Fibroblast of lung (primary cell): ENCODE results near the gene CFAP107. TPM values are rescaled to one million over a fixed set of nuclear protein-coding genes. Genes with fewer than 3 reads are reported as not detected.

ENCODE experiments used
- DNase-seq, 2 donors: peaks; one replicate each; pipeline versions ENCODE4 v3.0.0 to v3.0.0-alpha.2; 2010; ENCODE audit warnings: low read depth in 2 of 2
- H2AFZ ChIP-seq: 2 replicates; pipeline ENCODE4 v1.5.1; 2012; ENCODE audit warnings: low read length, control low read depth, inconsistent platforms
- H3K27ac ChIP-seq: 2 replicates; pipeline ENCODE4 v1.5.1; 2011; ENCODE audit warnings: low read length, control low read depth; ENCODE audit not compliant: insufficient read depth
- H3K27me3 ChIP-seq: 2 replicates; pipeline ENCODE4 v1.5.1; 2011; ENCODE audit warnings: mild to moderate bottlenecking, low read length; ENCODE audit not compliant: control insufficient read depth, insufficient read depth
- H3K36me3 ChIP-seq: 2 replicates; pipeline ENCODE4 v1.5.1; 2011; ENCODE audit warnings: low read length; ENCODE audit not compliant: control insufficient read depth, insufficient read depth
- H3K4me1 ChIP-seq: 2 replicates; pipeline ENCODE4 v1.5.1; 2011; ENCODE audit warnings: low read length; ENCODE audit not compliant: control insufficient read depth, insufficient read depth; ENCODE audit errors: extremely low read depth
- H3K4me2 ChIP-seq: 2 replicates; pipeline ENCODE4 v1.5.1; 2011; ENCODE audit warnings: low read length, control low read depth; ENCODE audit not compliant: insufficient read depth; ENCODE audit errors: extremely low read depth
- H3K4me3 ChIP-seq, 4 experiments: fragments of 200-600 bp in 1 of 4; sonication (generic) in 1 of 4; replicated peaks in 1 of 4; 2 replicates each; pipeline ENCODE4 v1.5.1; 2011 to 2016; ENCODE audit warnings: low read length in 4 of 4, low read depth in 3 of 4, mild to moderate bottlenecking in 3 of 4, control low read depth in 2 of 4, inconsistent platforms in 1 of 4, mixed read lengths in 1 of 4; ENCODE audit not compliant: insufficient read depth in 1 of 4; ENCODE audit errors: control extremely low read depth in 1 of 4
- H3K79me2 ChIP-seq: 2 replicates; pipeline ENCODE4 v1.5.1; 2012; ENCODE audit warnings: mild to moderate bottlenecking, low read length, inconsistent platforms; ENCODE audit not compliant: control insufficient read depth, insufficient read depth
- H3K9ac ChIP-seq: 2 replicates; pipeline ENCODE4 v1.5.1; 2011; ENCODE audit warnings: mild to moderate bottlenecking, low read length, control low read depth; ENCODE audit not compliant: insufficient read depth
- H3K9me3 ChIP-seq: 2 replicates; pipeline ENCODE4 v1.5.1; 2012; ENCODE audit warnings: low read depth, low read length; ENCODE audit not compliant: control insufficient read depth, insufficient read depth
- H4K20me1 ChIP-seq: 2 replicates; pipeline ENCODE4 v1.5.1; 2011; ENCODE audit warnings: low read length; ENCODE audit not compliant: control insufficient read depth, insufficient read depth; ENCODE audit errors: extremely low read depth
- EZH2 ChIP-seq: IDR thresholded peaks from 2 replicates; pipeline ENCODE4 v1.5.1; 2012; ENCODE audit warnings: low read length, control low read depth, mild to moderate bottlenecking; ENCODE audit errors: missing control alignments
- polyA minus RNA-seq: library from RNA; depleted of rRNA, polyadenylated mRNA; stranded (reverse); fragments of >200 nt; gene quantifications from 2 replicates; pipeline ENCODE4 v1.2.3, GENCODE V29; 2011; ENCODE audit warnings: low replicate concordance
- polyA plus RNA-seq, 2 donors: library from polyadenylated mRNA; depleted of rRNA in 1 of 2; stranded (reverse) in 1 of 2; unstranded in 1 of 2; fragments of >200 nt; gene quantifications; 2 replicates each; pipeline ENCODE4 v1.2.1, GENCODE V29; 2011 to 2012; ENCODE audit warnings: missing spikeins in 1 of 2
- total RNA-seq: library from RNA; depleted of rRNA; stranded (reverse); fragments of >200 nt; gene quantifications from 2 replicates; pipeline ENCODE4 v1.2.1, GENCODE V29; 2014
- TF ChIP-seq, protein P1 (sequence below), 2 donors: IDR thresholded peaks in 1 of 2; conservative IDR thresholded peaks in 1 of 2; 1 replicate in 1 of 2; 2 replicates in 1 of 2; pipeline ENCODE4 v1.5.1; 2011 to 2012; ENCODE audit warnings: low read length in 2 of 2, control low read depth in 1 of 2, inconsistent platforms in 1 of 2, low read depth in 1 of 2, mild to moderate bottlenecking in 1 of 2

Gene CFAP107, protein sequence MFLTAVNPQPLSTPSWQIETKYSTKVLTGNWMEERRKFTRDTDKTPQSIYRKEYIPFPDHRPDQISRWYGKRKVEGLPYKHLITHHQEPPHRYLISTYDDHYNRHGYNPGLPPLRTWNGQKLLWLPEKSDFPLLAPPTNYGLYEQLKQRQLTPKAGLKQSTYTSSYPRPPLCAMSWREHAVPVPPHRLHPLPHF
- total RNA-seq = under 0.01 TPM in 1 of 2 replicates, not detected in the other
- polyA plus RNA-seq = not detected in 2 replicates
- not detected in 2 replicates for polyA plus RNA-seq (2012)
- polyA minus RNA-seq = not detected in 2 replicates

DNA sequence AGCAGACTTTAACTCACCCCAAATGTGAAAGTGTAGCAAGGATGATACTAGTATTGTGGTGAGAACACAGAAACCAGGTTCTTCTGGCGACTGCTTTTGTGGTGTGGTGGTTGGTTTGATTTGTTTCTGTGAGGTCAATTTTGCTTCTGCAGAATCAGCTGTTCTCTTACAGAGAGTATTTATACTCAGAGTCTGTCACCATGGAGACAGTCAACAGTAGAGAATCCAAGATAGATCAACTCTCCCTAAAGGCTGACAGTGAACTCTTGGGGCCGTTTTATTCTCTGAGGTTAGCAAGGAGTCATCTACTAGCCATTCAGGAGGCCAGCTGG is at the start of gene CFAP107:
TSS of gene CFAP107 (plus strand) at position 209 of the 332 bp plus-strand sequence. CDS start 231 bp downstream, outside the sequence.
- Histone ChIP-seq H2AFZ (no peak within 1 kb of the TSS), H3K79me2 (no peaks in the 10 kb centered on the region), H3K4me3 (no peak within 1 kb of the TSS), H3K36me3 (no peaks in the 10 kb centered on the region), H3K9ac (no peak within 1 kb of the TSS), H3K27me3 (no peaks in the 10 kb centered on the region), H4K20me1 (no peaks in the 10 kb centered on the region), H3K9me3 (no peaks in the 10 kb centered on the region), H3K4me1 (no peaks in the 10 kb centered on the region), H3K4me2 (no peak within 1 kb of the TSS), H3K27ac (no peak within 1 kb of the TSS)
- no peak for TF ChIP-seq EZH2
- TF ChIP-seq, protein P1, sequence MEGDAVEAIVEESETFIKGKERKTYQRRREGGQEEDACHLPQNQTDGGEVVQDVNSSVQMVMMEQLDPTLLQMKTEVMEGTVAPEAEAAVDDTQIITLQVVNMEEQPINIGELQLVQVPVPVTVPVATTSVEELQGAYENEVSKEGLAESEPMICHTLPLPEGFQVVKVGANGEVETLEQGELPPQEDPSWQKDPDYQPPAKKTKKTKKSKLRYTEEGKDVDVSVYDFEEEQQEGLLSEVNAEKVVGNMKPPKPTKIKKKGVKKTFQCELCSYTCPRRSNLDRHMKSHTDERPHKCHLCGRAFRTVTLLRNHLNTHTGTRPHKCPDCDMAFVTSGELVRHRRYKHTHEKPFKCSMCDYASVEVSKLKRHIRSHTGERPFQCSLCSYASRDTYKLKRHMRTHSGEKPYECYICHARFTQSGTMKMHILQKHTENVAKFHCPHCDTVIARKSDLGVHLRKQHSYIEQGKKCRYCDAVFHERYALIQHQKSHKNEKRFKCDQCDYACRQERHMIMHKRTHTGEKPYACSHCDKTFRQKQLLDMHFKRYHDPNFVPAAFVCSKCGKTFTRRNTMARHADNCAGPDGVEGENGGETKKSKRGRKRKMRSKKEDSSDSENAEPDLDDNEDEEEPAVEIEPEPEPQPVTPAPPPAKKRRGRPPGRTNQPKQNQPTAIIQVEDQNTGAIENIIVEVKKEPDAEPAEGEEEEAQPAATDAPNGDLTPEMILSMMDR (conservative IDR thresholded peaks at IDR 0.05 in 1 of 2, IDR thresholded peaks at IDR 0.05 in 1 of 2; ENCODE audit: low read depth in 1 of 2, low read length in 2 of 2) = no peak
- no peak for DNase-seq

DNA sequence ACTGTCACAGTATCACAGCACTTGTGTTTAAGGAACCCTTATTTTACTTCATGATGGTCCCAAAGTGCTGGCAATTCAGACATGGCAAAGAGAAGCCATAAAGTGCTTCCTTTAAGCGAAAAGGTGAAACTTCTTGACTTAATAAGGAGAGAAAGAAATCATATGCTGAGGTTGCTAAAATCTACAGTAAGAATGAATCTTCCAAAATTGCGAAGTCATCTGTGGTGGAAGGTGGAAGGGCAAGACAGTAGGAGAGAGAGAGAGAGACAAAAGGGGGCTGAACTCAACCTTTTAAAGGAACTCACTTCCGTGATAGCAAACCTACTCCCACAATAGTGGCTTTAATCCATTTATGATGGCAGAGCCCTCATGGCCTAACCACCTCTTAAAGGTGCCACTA is 49.3 kb upstream of the CFAP107 start:
- no peak for DNase-seq
- Histone ChIP-seq H2AFZ (no peak overlapping the region), H3K4me2 (no peak overlapping the region), H3K9me3 (no peaks in the 10 kb centered on the region), H3K9ac (no peak overlapping the region), H3K27me3 (no peaks in the 10 kb centered on the region), H3K4me3 (no peak overlapping the region), H3K27ac (no peak overlapping the region), H4K20me1 (no peaks in the 10 kb centered on the region), H3K36me3 (no peaks in the 10 kb centered on the region), H3K4me1 (no peaks in the 10 kb centered on the region), H3K79me2 (no peaks in the 10 kb centered on the region)
- TF ChIP-seq, protein P1 (conservative IDR thresholded peaks at IDR 0.05 in 1 of 2, IDR thresholded peaks at IDR 0.05 in 1 of 2; ENCODE audit: low read depth in 1 of 2, low read length in 2 of 2) = no peak
- TF ChIP-seq EZH2 = no peak

DNA sequence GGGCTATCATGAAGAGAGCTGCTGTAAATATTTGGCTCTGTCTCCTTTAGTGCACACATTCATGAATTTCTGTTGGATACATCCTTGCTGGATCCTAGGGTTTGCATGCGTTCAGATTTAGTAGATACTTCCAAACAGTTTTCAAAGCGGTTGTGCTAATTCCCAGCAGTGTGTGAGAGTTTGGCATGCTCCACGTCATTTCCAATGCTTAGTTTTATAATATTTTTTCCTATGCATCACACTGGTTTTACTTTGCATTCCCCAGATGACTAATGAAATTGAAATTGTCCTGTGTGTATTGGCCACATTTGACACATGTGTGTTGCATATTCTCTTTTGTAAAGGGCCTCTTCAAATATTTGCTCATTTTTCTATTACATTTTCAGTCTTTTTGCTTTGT is 48.6 kb upstream of the CFAP107 start:
- no peaks in the 10 kb centered on the region for H3K36me3 ChIP-seq
- no peaks in the 10 kb centered on the region for H4K20me1 ChIP-seq
- H3K9me3 ChIP-seq = no peaks in the 10 kb centered on the region
- H2AFZ ChIP-seq = no peak overlapping the region
- no peak for TF ChIP-seq EZH2
- TF ChIP-seq, protein P1 (conservative IDR thresholded peaks at IDR 0.05 in 1 of 2, IDR thresholded peaks at IDR 0.05 in 1 of 2; ENCODE audit: low read depth in 1 of 2, low read length in 2 of 2) = no peak
- H3K27me3 ChIP-seq = no peaks in the 10 kb centered on the region
- no peaks in the 10 kb centered on the region for H3K79me2 ChIP-seq
- no peaks in the 10 kb centered on the region for H3K4me1 ChIP-seq
- H3K4me2 ChIP-seq = no peak overlapping the region
- H3K9ac ChIP-seq = no peak overlapping the region
- H3K27ac ChIP-seq = no peak overlapping the region
- no peak for DNase-seq
- no peak overlapping the region for H3K4me3 ChIP-seq
